CD4-positive, alpha-beta T cell treated with Interleukin-4 for 1 hour (primary cell): ENCODE data around the gene GALC.
A peak's percentile ranks its signal among the peaks of the same experiment; 100 is the strongest.
"Not testable (repeated sequence)": the region's sequence is repeated elsewhere in the genome, so short reads cannot be mapped to it uniquely, and the experiment has no call there.

Source experiments
- DNase-seq, 2 donors: peaks; one replicate each; pipeline ENCODE4 v3.0.0-alpha.2; 2020 to 2022

GALC gene

DNA sequence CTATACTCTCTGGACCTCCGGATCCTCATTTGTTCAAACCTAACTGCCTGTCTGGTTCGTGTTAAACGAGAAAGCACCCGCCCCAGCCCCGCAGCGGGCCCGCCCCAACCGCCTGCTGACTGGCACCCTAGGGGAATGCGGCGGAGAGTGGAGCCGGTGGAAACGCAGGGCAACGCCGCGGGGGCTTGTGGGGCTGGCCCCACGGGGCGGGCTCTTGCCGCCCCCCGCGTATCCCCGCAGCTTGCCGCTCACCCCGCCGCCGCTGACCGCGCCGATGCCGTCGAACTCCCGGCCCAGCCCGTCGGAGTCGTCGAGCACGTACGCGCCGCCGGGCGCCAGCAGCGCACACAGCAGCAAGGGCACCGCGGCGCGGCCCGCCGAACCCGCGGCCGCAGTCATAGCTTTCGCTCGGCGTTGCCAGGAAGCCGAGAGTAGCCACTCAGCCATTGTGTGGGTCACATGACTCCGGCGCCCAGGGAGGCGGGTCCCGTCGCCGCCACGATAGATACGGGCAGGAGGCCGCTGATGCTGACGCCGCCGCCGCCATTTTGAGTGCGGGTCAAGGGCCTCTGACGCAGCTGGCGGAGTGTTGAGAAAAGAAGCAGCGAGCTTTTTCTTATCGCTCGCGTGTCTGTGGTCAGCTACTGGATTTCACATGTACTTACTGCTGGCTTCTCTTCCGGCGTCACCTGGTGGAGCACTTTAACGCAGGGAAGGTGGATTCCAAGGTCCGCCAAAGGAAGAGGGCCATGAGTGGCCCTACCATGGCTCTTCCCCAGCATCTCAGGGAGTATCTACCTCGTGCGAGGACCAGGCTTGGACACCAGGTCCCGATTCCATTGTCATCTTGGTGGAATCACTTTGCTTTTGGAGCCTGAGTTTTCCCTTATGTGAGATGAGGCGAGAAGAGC is at the start of gene GALC:
Gene GALC, minus strand, starts transcription at position 465 of the 911 bp plus-strand sequence. Its CDS starts 18 bp downstream, at position 447.
- peak; percentile 97 for DNase-seq

DNA sequence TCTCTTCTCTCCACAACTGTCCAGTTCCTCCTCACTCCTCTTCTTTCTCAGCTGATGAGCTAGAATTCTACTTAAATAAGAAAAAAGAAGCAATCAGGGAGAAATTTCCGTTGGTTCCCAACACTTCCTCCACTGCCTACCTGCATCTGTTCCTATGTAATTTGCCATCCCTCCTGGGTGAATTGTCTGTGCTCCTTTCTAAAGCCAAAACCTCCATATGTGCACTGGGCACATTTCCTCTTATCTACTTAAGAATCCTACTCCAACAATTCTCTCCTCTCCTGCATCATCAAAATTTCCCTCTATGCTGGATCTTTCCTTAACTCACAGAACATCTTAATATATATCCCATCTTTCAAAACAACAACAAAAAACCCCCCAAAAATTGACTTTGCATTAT is 47.2 kb upstream of the GALC start:
- no peak for DNase-seq

- no peak for DNase-seq
Observed at GRCh38 chr14:88039197-88039596, 46.2 kb upstream of the GALC start.

DNA sequence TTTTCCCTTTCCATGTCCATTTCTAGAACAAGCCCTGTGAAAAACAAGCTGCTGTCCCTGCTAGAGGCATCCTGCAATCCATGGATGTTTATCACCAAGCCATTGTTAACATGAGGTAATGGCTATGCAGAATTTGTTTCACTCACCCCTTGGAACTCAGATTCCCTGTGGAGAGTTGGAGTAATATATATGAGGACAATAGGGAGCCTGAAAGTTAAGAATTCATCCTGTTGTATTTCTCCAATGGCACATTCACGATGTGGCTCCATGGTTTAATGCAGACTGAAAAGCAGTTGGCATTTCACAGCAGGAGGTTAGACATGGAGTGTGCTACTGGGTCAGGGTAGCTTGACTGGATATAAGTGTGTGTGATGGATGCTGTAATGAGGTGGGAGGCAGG is 44.3 kb upstream of the GALC start:
- no peak for DNase-seq

- no peak for DNase-seq
Observed at GRCh38 chr14:88036422-88036821, 43.4 kb upstream of the GALC start.

DNA sequence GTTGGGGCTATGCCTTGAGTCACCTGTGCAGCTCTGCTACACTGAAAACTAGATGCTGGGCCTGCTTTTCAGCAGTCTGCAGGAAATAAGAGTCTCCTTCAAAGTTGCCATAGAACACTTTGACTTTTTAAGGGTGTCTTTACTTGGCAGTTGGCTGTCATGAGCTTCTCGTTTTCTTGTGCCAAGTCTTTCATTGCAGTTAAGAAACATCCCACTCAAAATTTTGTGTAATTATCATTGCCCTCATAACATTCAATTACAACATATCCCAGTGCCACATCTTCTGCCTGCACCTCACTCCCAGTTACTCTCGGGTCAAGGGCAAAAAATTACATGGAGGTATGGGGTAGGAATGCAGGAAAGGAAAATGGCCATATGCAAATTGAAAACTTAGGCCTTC is 41.1 kb upstream of the GALC start:
- DNase-seq: no peak

GRCh38 chr14:88032373-88032772 is 39.4 kb upstream of the GALC start:
- no peak for DNase-seq

GRCh38 chr14:88030892-88031291 is 37.9 kb upstream of the GALC start:
- no peak for DNase-seq

DNA sequence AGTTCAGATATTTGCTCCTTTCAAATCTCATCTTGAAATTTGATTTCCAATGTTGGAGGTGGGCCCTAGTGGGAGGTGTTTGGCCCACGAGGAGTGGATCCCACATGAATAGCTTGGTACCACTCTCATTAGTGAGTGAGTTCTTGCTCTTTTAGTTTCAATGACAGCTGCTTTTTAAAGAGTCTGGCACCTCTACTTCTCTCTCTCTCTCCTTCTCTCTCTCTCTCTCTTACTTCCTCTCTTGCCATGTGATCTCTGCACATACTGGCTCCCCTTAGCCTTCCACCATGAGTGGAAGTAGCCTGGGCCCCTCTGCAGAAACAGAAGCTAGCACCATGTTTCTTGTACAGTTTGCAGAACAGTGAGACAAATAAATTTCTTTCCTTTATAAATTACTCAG is 37.1 kb upstream of the GALC start:
- DNase-seq: peak in 1 of 2 donors; percentile 33

GRCh38 chr14:88029500-88029899 is 36.5 kb upstream of the GALC start:
- peak in 1 of 2 donors; percentile 30 for DNase-seq

- DNase-seq: peak in 1 of 2 donors; percentile 45
Observed at GRCh38 chr14:88026890-88027289, 33.9 kb upstream of the GALC start.

GRCh38 chr14:88025313-88025712 is 32.3 kb upstream of the GALC start:
- DNase-seq: no peak

GRCh38 chr14:88024252-88025086 is 31.5 kb upstream of the GALC start:
- DNase-seq: not testable (repeated sequence)

DNA sequence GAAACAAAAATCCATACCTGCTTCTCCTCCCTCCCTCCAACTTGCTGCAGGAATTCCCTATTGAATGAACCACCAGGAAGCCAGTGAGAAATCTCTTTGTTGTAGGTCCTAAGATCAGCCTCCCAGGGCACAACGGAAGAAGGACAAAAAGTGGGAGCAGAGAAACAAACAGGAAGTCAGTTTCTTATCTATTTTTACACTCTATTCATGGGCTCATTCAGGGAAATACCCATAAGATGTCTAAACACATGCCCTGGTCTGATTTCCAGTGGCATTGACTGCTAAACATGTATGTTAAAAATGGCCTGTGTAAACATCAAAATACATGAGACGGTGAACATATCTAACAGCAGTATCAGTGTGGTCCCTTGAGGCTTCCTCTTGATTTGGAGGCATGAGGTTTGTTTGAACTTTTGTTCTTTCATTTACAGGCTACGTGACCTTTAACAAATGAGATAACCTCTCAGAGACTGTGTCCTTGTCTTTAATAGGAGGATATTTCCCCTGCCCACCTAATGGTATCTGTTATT is 30.7 kb upstream of the GALC start:
- DNase-seq: peak in 1 of 2 donors; percentile 45

GRCh38 chr14:88017535-88017934 is 24.6 kb upstream of the GALC start:
- no peak for DNase-seq

- no peak for DNase-seq
Observed at GRCh38 chr14:88016768-88017167, 23.8 kb upstream of the GALC start.

GRCh38 chr14:88013750-88014349 is 20.9 kb upstream of the GALC start:
- peak; percentile 63 to 74 for DNase-seq

DNA sequence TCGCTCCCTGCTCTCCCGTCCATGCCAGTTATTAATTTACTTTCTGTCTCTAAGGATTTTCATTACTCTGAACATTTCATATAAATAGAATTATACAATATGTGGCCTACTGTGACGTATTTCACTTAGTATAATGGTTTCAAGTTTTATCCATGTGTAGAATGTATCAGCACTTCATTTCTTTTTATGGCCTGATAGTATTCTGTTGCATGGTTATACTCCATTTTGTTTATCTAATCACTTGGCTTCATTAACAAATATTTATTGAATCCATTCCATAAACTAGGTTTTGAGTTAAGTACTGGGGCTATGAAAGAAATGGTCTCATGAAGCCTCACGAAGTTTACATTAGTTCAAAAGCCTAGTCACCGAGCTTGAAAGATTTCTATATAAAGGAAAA is 19.5 kb upstream of the GALC start:
- no peak for DNase-seq

DNA sequence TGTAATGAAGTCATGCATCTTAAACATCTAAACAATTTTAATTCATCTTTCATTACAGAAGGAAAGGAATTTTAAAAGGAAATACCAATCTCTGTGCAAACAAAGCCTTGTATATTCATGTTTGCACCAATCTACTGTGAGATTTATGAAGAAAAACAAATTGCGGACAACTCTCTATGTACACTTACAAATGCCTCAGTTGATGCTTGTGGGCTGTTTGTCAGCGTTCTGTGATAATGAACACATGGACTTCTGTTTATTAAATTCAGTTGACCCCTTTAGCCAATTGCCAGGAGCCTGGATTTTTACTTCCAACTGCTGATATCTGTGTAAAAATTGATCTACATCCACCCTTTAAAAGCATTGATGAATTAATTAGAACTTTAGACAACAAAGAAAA is 17.3 kb upstream of the GALC start:
- no peak for DNase-seq

DNA sequence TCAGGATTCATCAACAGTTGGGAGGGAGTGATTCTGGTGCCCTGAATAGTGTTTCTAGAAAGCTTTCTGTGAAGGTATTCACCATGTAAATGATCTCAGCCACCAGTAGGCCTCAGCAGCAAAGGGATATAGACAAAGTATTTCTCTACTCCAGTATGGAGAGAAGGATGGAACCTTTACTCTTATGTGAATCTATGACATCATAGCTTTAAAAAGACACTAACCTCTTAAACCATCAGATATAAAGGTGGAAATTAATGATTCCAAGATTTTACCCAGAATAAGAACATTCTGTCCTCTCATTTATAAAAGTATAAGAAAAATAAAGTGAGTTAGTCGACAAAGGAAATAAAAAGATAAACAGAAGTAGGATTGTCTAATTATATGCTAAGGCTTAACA is 16.5 kb upstream of the GALC start:
- no peak for DNase-seq

GRCh38 chr14:88008039-88008742 is 15.2 kb upstream of the GALC start:
- no peak for DNase-seq

DNA sequence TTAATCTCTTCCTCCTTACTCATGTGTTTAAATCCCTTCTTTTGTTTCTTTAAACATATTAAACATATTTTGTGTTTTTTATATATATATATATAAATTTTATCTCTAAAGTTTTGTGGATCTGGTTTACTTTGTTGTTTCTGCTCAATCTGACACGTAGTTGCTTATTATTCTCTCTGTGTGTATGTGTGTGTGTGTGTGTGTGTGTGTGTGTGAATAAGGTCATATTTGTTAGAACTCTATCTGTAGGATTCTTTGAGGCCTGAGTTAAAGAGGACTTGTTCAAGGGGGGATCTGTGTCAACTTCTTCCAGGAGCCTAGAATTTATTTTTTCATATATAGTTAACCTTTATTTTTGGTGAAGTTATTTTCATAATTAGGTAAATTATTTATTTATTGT is 14.6 kb upstream of the GALC start:
- DNase-seq: peak in 1 of 2 donors; percentile 51
